COLO829 (cell line): ENCODE measurements around the gene LMNTD2.

Source experiments
- DNase-seq: peaks from one replicate; pipeline ENCODE4 v3.0.0; 2012; ENCODE audit warnings: low spot score

Gene LMNTD2

GRCh38 chr11:507727-508515 lies 52.6 kb downstream of the LMNTD2 start:
- no peak for DNase-seq

GRCh38 chr11:506995-507726 lies 53.4 kb downstream of the LMNTD2 start, which contains the start of gene RNH1:
TSS of gene RNH1 (minus strand) at chr11:507242. CDS start at chr11:502162, 5,080 bp downstream.
- peak; percentile 97 for DNase-seq

GRCh38 chr11:506238-506994 lies 54.1 kb downstream of the LMNTD2 start:
- peak; percentile 96 for DNase-seq

GRCh38 chr11:504994-505344 lies 55.6 kb downstream of the LMNTD2 start:
- DNase-seq, result no peak
